Fibroblast of lung (primary cell): ENCODE measurements around the gene GNA12. TPM values are rescaled to one million over a fixed set of nuclear protein-coding genes. Genes with fewer than 3 reads are reported as not detected.
"Not testable (repeated sequence)": the region's sequence is repeated elsewhere in the genome, so short reads cannot be mapped to it uniquely, and the experiment has no call there.

Experiments
- DNase-seq, 2 donors: peaks; one replicate each; pipeline versions ENCODE4 v3.0.0 to v3.0.0-alpha.2; 2010; ENCODE audit warnings: low read depth in 2 of 2
- H2AFZ ChIP-seq: 2 replicates; pipeline ENCODE4 v1.5.1; 2012; ENCODE audit warnings: low read length, control low read depth, inconsistent platforms
- H3K27ac ChIP-seq: 2 replicates; pipeline ENCODE4 v1.5.1; 2011; ENCODE audit warnings: low read length, control low read depth; ENCODE audit not compliant: insufficient read depth
- H3K27me3 ChIP-seq: 2 replicates; pipeline ENCODE4 v1.5.1; 2011; ENCODE audit warnings: mild to moderate bottlenecking, low read length; ENCODE audit not compliant: control insufficient read depth, insufficient read depth
- H3K36me3 ChIP-seq: 2 replicates; pipeline ENCODE4 v1.5.1; 2011; ENCODE audit warnings: low read length; ENCODE audit not compliant: control insufficient read depth, insufficient read depth
- H3K4me1 ChIP-seq: 2 replicates; pipeline ENCODE4 v1.5.1; 2011; ENCODE audit warnings: low read length; ENCODE audit not compliant: control insufficient read depth, insufficient read depth; ENCODE audit errors: extremely low read depth
- H3K4me2 ChIP-seq: 2 replicates; pipeline ENCODE4 v1.5.1; 2011; ENCODE audit warnings: low read length, control low read depth; ENCODE audit not compliant: insufficient read depth; ENCODE audit errors: extremely low read depth
- H3K4me3 ChIP-seq, 4 experiments: fragments of 200-600 bp in 1 of 4; sonication (generic) in 1 of 4; replicated peaks in 1 of 4; 2 replicates each; pipeline ENCODE4 v1.5.1; 2011 to 2016; ENCODE audit warnings: low read length in 4 of 4, low read depth in 3 of 4, mild to moderate bottlenecking in 3 of 4, control low read depth in 2 of 4, inconsistent platforms in 1 of 4, mixed read lengths in 1 of 4; ENCODE audit not compliant: insufficient read depth in 1 of 4; ENCODE audit errors: control extremely low read depth in 1 of 4
- H3K79me2 ChIP-seq: 2 replicates; pipeline ENCODE4 v1.5.1; 2012; ENCODE audit warnings: mild to moderate bottlenecking, low read length, inconsistent platforms; ENCODE audit not compliant: control insufficient read depth, insufficient read depth
- H3K9ac ChIP-seq: 2 replicates; pipeline ENCODE4 v1.5.1; 2011; ENCODE audit warnings: mild to moderate bottlenecking, low read length, control low read depth; ENCODE audit not compliant: insufficient read depth
- H3K9me3 ChIP-seq: 2 replicates; pipeline ENCODE4 v1.5.1; 2012; ENCODE audit warnings: low read depth, low read length; ENCODE audit not compliant: control insufficient read depth, insufficient read depth
- H4K20me1 ChIP-seq: 2 replicates; pipeline ENCODE4 v1.5.1; 2011; ENCODE audit warnings: low read length; ENCODE audit not compliant: control insufficient read depth, insufficient read depth; ENCODE audit errors: extremely low read depth
- EZH2 ChIP-seq: IDR thresholded peaks from 2 replicates; pipeline ENCODE4 v1.5.1; 2012; ENCODE audit warnings: low read length, control low read depth, mild to moderate bottlenecking; ENCODE audit errors: missing control alignments
- polyA plus RNA-seq, 2 donors: library from polyadenylated mRNA; depleted of rRNA in 1 of 2; stranded (reverse) in 1 of 2; unstranded in 1 of 2; fragments of >200 nt; gene quantifications; 2 replicates each; pipeline ENCODE4 v1.2.1, GENCODE V29; 2011 to 2012; ENCODE audit warnings: missing spikeins in 1 of 2
- total RNA-seq: library from RNA; depleted of rRNA; stranded (reverse); fragments of >200 nt; gene quantifications from 2 replicates; pipeline ENCODE4 v1.2.1, GENCODE V29; 2014
- TF ChIP-seq, protein P1 (sequence below), 2 donors: IDR thresholded peaks in 1 of 2; conservative IDR thresholded peaks in 1 of 2; 1 replicate in 1 of 2; 2 replicates in 1 of 2; pipeline ENCODE4 v1.5.1; 2011 to 2012; ENCODE audit warnings: low read length in 2 of 2, control low read depth in 1 of 2, inconsistent platforms in 1 of 2, low read depth in 1 of 2, mild to moderate bottlenecking in 1 of 2

The GNA12 gene
- total and polyA plus RNA-seq, 2 donors (not counting 1 experiment from before 2014, with no cell fraction given), result 36.2 to 137 TPM

DNA sequence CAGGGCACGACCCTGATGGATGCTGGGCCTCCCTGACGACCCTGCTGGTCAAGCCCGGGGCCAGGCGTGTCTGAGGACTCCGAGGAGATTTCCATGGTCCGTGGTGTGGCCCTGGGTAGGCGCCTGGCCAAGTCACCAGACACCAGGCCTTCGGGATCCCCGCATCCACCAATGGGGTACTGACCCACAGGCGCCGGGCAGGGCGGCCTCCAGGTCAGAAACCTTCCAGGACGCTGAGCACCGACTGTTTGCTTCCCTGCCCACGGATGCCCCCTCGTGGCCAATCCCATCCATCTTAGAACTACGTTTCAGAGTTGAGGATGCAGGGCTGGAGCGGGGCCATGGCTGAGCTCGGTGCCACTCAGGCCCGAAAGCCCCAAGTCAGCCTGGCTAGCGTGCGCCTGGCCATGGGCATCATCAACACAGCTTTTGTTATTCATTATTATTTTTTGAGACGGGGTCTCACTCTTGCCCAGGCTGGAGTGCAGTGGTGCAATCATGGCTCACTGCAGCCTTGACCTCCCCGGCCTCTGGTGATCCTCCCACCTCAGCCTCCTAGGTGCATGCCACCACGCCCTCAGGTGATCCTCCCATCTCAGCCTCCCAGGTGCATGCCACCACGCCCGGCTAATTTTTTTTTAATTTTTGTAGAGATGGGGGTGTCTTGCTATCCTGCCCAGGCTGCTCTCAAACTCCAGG, 163.2 kb downstream of the GNA12 start:
- Histone ChIP-seq H3K4me1 (no peaks in the 10 kb centered on the region), H3K9me3 (no peaks in the 10 kb centered on the region), H3K4me2 (no peak overlapping the region), H3K27me3 (no peaks in the 10 kb centered on the region), H3K36me3 (no peaks in the 10 kb centered on the region), H3K27ac (no peak overlapping the region), H2AFZ (no peak overlapping the region), H3K79me2 (no peaks in the 10 kb centered on the region), H3K9ac (no peak overlapping the region), H3K4me3 (no peak overlapping the region), H4K20me1 (no peaks in the 10 kb centered on the region)
- peak; percentile 45 to 62 for DNase-seq
- TF ChIP-seq, protein P1, sequence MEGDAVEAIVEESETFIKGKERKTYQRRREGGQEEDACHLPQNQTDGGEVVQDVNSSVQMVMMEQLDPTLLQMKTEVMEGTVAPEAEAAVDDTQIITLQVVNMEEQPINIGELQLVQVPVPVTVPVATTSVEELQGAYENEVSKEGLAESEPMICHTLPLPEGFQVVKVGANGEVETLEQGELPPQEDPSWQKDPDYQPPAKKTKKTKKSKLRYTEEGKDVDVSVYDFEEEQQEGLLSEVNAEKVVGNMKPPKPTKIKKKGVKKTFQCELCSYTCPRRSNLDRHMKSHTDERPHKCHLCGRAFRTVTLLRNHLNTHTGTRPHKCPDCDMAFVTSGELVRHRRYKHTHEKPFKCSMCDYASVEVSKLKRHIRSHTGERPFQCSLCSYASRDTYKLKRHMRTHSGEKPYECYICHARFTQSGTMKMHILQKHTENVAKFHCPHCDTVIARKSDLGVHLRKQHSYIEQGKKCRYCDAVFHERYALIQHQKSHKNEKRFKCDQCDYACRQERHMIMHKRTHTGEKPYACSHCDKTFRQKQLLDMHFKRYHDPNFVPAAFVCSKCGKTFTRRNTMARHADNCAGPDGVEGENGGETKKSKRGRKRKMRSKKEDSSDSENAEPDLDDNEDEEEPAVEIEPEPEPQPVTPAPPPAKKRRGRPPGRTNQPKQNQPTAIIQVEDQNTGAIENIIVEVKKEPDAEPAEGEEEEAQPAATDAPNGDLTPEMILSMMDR (conservative IDR thresholded peaks at IDR 0.05 in 1 of 2, IDR thresholded peaks at IDR 0.05 in 1 of 2; ENCODE audit: low read depth in 1 of 2, low read length in 2 of 2), result peak; percentile 67 to 68
- TF ChIP-seq EZH2, result no peak

DNA sequence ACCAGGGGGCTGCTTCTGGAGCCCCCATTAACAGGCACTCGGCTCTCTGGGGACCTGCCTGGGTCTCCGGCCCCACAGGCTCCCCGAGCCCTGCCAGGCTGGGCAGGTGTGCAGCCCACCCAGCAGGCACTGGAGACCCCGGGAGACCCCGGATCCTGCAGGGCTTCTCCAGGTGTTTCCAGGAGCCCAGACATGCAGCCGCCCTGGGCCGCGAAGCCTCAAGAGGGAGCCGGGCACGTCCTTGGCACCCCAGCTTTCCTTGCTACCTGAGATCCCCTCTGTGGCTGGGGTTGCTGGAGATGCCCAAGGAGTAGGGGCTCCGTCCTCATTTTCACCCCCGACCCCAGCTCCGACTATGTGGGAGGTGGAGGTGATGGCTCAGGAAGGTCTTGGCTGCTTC, 163.9 kb downstream of the GNA12 start:
- Histone ChIP-seq H3K4me3 (no peak overlapping the region), H3K27me3 (no peaks in the 10 kb centered on the region), H2AFZ (no peak overlapping the region), H3K4me1 (no peaks in the 10 kb centered on the region), H3K79me2 (no peaks in the 10 kb centered on the region), H3K9ac (no peak overlapping the region), H3K27ac (no peak overlapping the region), H4K20me1 (no peaks in the 10 kb centered on the region), H3K9me3 (no peaks in the 10 kb centered on the region), H3K36me3 (no peaks in the 10 kb centered on the region), H3K4me2 (no peak overlapping the region)
- DNase-seq, result no peak
- TF ChIP-seq EZH2, result no peak
- TF ChIP-seq, protein P1 (conservative IDR thresholded peaks at IDR 0.05 in 1 of 2, IDR thresholded peaks at IDR 0.05 in 1 of 2; ENCODE audit: low read depth in 1 of 2, low read length in 2 of 2), result no peak

GRCh38 chr7:2679135-2680127, 164.7 kb downstream of the GNA12 start:
- H3K9ac ChIP-seq, H3K36me3 ChIP-seq, H3K9me3 ChIP-seq, H3K79me2 ChIP-seq, H3K27ac ChIP-seq, H3K4me3 ChIP-seq, H3K4me1 ChIP-seq, H3K27me3 ChIP-seq, H4K20me1 ChIP-seq, H3K4me2 ChIP-seq, H2AFZ ChIP-seq, DNase-seq: not testable (repeated sequence)

GRCh38 chr7:2678454-2678853, 165.7 kb downstream of the GNA12 start:
- not testable (repeated sequence) for H3K36me3 ChIP-seq, H4K20me1 ChIP-seq, H3K9ac ChIP-seq, H3K27ac ChIP-seq, H3K4me3 ChIP-seq, H3K27me3 ChIP-seq, H2AFZ ChIP-seq, H3K4me2 ChIP-seq, DNase-seq, H3K4me1 ChIP-seq, H3K9me3 ChIP-seq, H3K79me2 ChIP-seq
